ENCODE results near the gene PPTC7.
"Not testable (repeated sequence)": the region's sequence is repeated elsewhere in the genome, so short reads cannot be mapped to it uniquely, and the experiment has no call there.

The PPTC7 gene

DNA sequence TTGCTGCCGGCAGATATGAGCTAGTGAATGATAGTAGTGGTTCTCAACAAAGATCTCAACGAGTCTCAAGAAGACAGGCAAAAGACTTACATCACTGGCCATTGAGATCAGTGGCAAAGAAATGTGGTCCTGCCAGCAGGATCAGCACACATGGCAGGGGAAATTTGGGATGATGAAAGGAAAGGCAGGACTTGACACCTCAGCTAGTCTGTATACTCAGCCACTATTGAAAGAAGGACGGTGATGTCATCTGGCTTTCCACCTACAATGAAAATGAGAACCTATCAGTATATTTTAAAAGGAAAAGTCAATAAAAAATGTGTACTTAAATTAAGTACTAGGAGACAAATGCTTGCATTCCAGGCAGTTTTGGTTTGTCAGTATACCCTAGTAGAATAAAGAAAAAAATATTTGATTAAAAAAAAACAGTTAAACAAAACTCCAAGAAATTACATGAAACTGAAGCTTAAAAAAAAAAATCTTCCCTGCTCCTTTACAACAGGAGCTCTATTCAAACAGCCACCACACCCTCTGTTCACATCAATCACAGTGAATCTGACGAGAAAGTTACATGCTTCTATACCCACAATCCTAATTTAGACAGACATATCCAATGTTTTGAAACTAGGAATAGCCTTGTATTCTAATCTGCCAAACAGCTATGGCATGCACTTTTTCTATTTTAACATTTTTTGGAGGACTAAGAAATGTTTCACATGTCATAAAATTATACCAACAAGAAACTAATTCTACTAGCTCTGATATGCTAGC, 46.1 kb downstream of the PPTC7 start:
- TF ChIP-seq, protein P1, sequence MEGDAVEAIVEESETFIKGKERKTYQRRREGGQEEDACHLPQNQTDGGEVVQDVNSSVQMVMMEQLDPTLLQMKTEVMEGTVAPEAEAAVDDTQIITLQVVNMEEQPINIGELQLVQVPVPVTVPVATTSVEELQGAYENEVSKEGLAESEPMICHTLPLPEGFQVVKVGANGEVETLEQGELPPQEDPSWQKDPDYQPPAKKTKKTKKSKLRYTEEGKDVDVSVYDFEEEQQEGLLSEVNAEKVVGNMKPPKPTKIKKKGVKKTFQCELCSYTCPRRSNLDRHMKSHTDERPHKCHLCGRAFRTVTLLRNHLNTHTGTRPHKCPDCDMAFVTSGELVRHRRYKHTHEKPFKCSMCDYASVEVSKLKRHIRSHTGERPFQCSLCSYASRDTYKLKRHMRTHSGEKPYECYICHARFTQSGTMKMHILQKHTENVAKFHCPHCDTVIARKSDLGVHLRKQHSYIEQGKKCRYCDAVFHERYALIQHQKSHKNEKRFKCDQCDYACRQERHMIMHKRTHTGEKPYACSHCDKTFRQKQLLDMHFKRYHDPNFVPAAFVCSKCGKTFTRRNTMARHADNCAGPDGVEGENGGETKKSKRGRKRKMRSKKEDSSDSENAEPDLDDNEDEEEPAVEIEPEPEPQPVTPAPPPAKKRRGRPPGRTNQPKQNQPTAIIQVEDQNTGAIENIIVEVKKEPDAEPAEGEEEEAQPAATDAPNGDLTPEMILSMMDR (IDR thresholded peaks at IDR 0.05; ENCODE audit: extremely low read depth, missing control alignments) = no peak
- DNase-seq (ENCODE audit: low spot score) = no peak

DNA sequence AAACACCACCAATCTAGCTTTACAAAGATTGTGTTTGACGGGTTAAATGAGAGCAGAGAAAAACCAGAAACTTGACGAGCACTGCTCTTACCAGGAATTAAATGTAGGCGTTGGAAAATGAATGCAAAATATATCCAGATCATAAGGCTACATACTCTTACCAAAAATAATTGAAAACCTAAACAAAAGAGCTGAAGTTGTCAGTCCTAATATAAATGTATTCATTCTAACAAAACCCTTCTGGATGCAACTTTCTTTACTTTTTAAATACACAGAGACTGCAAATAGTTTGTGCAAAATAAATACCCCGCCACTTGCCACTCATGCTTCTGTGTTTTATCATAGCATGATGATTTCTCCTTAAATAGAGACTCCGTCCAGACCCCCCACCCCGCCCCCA, 48.3 kb downstream of the PPTC7 start:
- no peak for DNase-seq (ENCODE audit: low spot score)
- TF ChIP-seq, protein P1 (IDR thresholded peaks at IDR 0.05; ENCODE audit: extremely low read depth, missing control alignments) = no peak

GRCh38 chr12:110533607-110534006, 49.5 kb downstream of the PPTC7 start:
- TF ChIP-seq, protein P1 (IDR thresholded peaks at IDR 0.05; ENCODE audit: extremely low read depth, missing control alignments) = no peak
- no peak for DNase-seq (ENCODE audit: low spot score)

DNA sequence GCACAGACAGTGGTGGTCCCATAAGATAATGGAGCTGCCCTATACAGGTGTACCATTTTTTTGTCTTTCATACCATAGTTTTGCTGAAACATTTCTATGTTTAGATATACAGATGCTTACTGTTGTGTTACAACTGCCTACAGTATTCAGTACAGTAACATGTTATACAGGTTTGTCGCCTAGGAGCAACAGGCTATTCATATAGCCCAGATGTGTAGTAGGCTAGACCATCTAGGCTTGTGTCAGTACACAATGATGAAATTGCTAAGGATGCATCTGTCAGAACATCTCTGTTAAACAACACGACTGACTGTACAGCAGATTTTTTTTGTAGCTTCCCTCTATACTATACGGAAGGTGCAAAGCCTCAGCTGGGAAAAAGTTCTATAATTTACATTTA, 50.5 kb downstream of the PPTC7 start:
- TF ChIP-seq, protein P1 (IDR thresholded peaks at IDR 0.05; ENCODE audit: extremely low read depth, missing control alignments) = no peak
- DNase-seq (ENCODE audit: low spot score) = no peak

DNA sequence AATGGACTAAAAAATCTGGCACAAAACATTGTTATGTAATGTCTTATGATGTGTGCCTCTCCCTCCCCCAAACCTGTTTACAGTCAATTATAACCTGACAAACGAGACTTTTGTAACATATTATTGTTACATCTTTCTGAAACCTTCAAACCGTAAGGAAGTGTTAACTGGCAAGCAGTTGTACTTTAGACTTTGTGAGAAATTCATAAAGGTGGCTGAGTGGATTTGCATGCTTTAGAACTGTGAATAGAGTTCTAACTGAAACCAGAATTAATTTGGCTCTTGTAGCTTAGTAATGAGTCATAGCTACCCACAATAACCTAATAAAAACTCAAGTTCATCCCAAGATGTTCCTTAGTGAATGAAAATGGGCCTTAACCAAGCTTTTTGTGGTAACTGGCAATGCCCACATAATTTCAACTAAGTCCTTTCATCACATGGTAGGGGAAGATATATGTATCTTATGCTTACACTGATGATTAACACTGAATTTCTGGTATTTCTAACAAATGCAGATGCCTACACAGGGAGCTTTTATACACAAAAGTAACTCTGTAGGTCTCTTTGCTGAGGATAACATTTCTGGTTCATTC, 51.3 kb downstream of the PPTC7 start:
- peak; percentile 70 for DNase-seq (ENCODE audit: low spot score)
- TF ChIP-seq, protein P1 (IDR thresholded peaks at IDR 0.05; ENCODE audit: extremely low read depth, missing control alignments) = no peak

GRCh38 chr12:110530511-110530910, 52.6 kb downstream of the PPTC7 start:
- peak; percentile 24 for DNase-seq (ENCODE audit: low spot score)
- TF ChIP-seq, protein P1 (IDR thresholded peaks at IDR 0.05; ENCODE audit: extremely low read depth, missing control alignments) = no peak

GRCh38 chr12:110528277-110528839, 54.8 kb downstream of the PPTC7 start:
- TF ChIP-seq, protein P1 (IDR thresholded peaks at IDR 0.05; ENCODE audit: extremely low read depth, missing control alignments) = no peak
- peak; percentile 27 for DNase-seq (ENCODE audit: low spot score)

DNA sequence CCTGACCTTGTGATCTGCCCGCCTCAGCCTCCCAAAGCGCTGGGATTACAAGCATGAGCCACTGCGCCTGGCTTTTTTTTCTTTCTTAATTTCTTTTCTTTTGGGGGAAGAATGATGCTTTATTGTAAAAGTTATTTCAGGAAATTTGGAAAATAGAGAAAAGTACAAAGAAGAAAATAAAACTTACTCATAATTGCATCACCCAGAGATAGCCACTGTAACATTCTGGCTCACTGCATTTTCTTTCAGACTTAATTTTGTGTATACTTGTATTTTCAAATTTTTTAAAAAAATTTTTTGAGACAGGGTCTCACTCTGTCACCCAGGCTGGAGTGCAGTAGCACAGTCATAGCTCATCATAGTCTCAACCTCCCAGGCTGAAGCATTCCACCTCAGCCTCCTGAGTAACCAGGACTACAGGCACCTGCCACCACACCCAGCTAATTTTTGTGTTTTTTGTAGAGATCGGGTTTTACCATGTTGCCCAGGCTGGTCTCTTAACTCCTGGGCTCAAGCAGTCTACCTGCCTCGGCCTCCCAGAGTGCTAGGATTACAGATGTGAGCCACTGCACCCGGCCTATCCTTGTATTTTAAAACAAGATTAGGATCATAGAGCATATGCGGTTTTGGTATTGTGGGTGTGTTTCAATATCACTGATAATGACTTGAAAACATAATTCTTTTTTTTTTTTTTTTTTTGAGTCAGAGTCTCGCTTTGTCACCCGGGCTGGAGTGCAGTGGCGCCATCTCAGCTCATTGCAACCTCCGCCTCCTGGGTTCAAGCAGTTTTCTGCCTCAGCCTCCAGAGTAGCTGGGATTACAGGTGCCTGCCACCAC, 62.0 kb downstream of the PPTC7 start:
- not testable (repeated sequence) for DNase-seq (ENCODE audit: low spot score)

GRCh38 chr12:110518014-110518413, 65.1 kb downstream of the PPTC7 start:
- not testable (repeated sequence) for DNase-seq (ENCODE audit: low spot score)
